HG03139 (cell line): Measurements from ENCODE around the gene CAPN3.
"Not testable (repeated sequence)": the region's sequence is repeated elsewhere in the genome, so short reads cannot be mapped to it uniquely, and the experiment has no call there.

Experiments
- ATAC-seq: cut with Tn5 transposase; IDR thresholded peaks from one replicate; pipeline ENCODE4 v1.9.1; 2021; ENCODE audit not compliant: unreplicated experiment

Gene CAPN3

DNA sequence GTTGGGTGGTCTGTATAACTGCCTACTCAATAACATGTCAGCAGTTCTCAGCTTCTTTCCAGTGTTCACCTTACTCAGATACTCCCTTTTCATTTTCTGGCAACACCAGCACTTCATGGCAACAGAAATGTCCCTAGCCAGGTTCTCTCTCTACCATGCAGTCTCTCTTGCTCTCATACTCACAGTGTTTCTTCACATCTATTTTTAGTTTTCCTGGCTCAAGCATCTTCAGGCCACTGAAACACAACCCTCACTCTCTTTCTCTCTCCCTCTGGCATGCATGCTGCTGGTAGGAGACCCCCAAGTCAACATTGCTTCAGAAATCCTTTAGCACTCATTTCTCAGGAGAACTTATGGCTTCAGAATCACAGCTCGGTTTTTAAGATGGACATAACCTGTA, at the start of gene CAPN3:
Gene CAPN3, plus strand, starts transcription at position 253 of the 400 bp plus-strand sequence. CDS start 305 bp downstream, outside the sequence.
- ATAC-seq, result no peak

DNA sequence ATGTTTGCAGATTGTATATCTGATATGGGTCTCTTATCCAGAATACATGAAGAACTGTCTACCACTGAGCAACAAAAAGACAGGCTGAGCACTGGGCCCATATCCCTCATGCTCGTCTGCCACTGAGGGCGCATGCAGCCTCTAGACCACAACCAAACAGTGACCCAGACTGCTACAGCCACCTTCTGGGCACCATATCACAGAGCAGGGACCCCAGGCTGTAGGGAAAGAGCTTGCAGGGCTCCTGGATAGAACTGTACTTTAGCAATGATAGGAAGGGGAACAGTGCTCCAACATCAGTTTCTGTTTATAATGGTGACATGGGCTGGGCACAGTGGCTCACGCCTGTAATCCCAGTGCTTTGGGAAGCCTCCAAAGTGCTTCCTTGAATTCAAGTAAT, 45.8 kb upstream of the CAPN3 start:
- no peak for ATAC-seq

DNA sequence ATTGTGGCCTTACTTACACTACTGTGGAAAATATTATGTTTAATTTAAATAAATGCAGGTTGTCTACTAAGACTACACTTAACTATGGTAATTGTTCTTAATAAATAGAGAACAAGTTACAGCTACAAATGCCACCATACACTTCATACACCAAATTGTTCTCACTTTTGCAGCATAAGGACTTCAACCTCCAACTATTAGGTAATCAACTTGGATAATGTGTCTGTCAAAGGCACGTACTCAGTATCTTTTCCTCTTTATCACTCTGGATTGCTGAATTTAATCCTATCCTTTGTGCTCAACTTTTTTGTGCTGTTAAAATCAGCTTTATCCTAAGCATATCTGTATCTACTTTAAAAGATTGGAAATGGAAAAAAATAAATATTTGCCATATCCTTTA, 44.5 kb upstream of the CAPN3 start:
- no peak for ATAC-seq

DNA sequence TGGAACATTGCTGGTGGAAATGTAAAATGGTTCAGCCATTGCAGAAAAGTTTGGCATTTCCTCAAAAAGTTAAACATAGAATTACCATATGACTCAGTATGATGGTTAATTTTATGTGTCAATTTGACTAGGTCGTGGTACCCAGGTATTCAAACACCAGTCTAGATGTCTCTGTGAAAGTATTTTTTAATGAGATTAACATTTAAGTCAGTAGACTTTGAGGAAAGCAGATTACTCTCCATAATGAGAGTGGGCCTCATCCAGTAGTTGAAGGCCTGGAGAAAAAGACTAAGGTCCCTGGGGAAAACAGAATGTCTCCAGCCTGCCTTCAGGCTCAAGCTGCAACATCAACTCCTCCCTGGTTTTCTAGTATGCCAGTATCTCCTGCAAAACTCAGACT, 43.8 kb upstream of the CAPN3 start:
- no peak for ATAC-seq

DNA sequence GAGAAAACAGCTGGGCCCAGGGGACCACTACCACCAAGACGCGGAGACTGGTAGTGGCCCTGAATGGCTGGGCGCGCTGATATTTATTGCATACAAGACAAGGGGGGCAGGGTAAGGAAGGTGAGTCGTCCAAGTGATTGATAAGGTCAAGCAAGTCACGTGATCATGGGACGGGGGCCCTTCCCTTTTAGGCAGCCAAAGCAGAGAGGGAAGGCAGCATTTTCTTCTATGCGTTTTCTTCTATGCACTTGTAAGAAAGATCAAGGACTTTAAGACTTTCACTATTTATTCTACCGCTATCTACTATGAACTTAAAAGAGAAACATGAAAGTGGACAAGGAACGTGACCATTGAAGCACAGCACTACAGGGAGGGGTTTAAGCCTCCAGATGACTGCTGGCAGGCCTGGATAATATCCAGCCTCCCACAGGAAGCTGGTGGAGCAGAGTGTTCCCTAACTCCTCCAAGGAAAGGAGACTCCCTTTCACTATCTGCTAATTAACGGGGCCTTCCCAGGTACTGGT, 43.0 kb upstream of the CAPN3 start:
- ATAC-seq, result not testable (repeated sequence)

DNA sequence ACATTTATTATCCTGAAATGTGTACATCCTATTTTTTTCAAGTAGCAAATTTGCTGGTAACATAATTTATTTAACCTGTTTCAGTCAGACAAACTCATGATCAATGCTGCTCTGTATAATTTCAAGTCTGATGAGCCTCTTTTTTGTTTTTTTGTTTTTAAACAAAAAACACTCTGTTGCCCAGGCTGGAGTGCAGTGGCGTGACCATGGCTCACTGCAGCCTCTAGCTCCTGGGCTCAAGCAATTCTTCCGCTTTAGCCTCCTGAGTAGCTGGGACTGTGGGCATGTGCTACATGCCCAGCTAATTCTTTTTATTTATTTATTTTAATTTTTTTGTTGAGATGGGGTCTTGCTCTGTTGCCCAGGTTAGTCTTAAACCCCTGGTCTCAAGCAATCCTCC, 40.1 kb upstream of the CAPN3 start:
- no peak for ATAC-seq

DNA sequence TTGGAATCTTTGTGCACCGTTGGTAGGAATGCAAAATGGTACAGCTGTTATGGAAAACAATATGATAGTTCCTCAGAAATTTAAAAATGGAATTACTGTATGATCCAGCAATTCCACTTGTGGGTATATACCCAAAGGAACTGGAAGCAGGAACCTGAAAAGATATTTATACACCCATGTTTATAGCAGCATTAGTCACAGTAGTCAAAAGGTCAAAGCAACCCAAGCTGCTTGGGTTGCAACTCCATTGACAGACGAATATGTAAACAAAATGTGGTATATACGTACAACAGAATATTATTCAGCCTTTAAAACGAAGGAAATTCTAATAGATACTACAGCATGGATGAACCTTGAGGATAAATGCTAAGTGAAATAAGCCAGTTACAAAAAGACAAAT, 35.0 kb upstream of the CAPN3 start:
- no peak for ATAC-seq

DNA sequence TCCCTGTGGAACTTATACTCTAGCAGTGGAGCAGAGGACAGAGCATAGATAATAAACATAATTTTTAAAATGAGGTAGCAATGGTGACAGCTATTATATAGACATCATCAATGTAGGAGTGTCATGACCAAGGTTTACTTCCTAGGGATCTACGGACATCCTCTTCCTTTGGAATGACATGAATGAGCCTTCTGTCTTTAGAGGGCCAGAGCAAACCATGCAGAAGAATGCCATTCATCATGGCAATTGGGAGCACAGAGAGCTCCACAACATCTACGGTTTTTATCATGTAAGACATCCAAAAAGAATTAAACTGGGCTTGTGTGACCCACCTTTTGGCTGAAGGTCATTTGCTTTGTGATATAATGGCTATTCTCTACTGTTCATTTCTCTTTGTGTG, 30.1 kb upstream of the CAPN3 start:
- ATAC-seq, result no peak

DNA sequence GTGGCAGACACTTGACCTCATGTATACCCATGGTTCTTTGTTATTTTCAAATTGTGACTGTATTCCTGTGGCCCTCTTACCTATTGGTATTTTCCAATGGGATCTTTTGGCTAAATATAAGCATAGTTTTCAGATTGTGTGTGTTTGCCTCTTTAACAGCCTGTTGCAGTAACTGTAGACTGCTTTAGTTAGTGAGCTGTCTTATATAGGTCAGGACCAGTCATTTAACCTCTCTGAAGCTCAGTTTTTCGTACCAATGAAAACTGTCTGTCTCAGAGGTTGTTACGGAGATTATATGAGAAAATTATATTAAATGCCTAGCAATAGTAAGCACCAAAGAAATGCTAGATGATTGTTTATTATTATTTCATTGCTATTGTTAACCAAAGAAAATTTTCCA, 29.3 kb upstream of the CAPN3 start:
- no peak for ATAC-seq

DNA sequence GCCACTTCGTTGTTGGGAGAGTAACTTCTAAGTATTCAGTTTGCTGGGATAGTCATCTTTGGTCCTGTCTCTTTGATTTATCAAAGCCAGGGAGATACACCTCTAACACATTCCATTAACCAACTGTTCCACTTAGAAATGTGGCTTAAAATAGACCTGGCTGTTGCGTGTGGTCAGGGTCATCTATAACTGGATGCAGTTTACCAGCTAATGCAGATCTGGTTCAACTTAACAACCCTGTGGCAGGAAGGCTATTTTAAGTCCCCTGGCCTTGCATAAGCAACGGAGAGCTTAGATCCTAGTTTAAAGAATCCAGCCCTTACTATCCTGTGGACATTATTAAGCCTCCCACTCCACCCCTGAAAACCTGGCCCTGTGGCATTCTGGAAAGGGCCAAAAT, 28.1 kb upstream of the CAPN3 start:
- no peak for ATAC-seq

DNA sequence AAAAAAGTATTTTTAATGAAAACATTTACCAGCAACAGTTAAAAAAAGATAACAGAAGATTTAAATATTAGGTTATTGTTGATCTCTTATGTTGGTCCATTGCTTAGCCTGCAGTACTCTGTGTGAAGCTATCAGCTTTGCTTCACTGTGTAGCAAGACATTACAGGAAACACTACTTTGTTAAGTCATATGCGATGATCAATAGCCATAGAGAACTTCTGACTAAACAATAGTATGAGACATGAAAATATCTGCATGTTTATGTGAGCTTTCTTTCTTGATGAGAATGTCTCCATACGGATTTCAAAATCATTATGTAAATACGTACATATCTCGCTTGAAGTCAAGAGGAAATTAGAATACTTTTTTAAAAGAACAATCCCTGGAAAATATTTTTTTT, 27.0 kb upstream of the CAPN3 start:
- ATAC-seq, result no peak

DNA sequence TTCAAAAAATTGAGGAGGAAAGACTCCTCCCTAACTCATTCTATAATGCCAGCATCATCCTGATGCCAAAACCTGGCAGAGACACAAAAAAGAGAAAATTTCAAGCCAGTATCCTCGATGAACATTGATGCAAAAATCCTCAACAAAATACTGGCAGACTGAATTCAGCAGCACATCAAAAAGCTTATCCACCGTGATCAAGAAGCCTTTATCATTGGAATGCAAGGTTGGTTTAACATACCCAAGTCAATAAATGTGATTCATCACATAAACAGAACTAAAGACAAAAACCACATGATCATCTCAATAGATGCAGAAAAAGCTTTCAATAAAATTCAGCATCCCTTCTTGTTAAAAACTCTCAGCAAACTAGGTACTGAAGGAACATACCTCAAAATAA, 24.2 kb upstream of the CAPN3 start:
- no peak for ATAC-seq

DNA sequence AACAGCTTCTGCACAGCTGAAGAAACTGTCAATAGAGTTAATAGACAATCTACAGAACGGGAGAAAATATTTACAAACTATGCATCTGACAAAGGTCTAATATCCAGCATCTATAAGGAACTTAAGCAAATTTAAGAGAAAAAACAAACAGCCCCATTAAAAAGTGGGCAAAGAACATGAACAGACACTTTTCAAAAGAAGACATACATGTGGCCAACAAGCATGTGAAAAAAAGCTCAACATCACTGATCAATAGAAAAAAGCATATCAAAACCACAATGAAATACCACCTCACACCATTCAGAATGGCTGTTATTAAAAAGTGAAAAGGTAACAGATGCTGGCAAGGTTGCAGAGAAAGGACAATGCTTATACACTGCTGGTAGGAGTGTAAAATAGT, 22.7 kb upstream of the CAPN3 start:
- ATAC-seq, result not testable (repeated sequence)

DNA sequence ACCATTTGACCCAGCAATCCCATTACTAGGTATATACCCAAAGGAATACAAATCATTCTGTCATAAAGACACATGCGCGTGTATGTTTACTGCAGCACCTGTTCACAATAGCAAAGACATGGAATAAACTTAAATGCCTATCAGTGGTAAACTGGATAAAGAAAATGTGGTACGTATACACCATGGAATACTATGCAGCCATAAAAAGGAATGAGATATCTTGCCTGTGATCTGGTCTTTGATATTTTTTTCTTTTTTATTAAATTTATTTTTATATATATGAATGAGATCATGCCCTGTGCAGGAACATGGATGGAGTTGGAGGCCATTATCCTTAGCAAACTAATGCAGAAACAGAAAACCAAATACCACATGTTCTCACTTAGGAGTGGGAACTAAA, 22.2 kb upstream of the CAPN3 start:
- not testable (repeated sequence) for ATAC-seq

DNA sequence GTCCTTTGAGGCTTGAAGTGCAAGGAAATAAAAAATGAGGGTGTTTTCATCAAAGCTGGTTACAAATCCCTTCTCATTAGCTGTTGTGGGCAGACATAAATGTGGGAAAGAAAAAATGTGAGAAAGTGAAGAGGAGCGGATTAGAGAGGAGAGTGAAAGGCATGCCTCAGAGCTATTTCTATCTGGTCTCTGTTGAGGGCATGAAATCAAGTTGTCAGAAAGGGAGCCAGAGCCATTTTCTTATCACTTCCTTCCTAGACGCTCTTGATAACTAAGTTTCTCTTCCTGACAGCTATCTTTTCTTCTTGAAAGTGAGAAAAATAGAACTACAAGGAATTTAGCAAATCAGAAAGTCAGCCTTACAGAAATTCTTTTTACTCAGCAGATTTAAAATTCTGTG, 20.8 kb upstream of the CAPN3 start:
- ATAC-seq, result no peak

DNA sequence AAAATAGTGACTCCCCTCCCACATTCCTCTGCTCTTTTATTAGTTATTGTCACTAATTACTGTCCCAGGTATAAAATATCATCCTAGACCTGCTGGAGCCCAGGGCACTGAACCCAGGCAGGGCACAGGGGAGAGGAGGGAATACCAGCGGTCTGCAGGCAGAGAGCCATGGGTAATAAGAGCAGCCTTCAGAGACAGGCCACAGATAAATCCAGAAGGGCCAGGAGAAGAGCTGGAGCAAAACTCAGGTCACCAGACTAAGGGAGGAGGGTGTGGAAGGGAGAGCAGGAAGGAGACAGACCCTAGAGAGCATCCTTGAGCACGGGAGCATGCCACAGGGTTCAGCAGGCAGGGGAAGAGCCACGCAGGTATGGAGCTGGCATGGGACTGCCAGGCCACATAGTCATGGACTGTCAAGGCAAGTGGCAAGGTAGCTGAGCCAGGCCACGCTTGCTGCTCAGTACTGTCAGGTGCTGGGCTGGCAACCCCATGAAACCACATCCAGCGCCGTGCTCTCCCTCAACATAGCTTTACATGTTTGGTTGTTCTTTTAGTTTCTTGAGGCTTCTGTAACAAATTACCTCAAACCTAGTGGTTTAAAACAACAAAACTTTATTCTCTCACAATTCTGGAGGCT, 15.6 kb upstream of the CAPN3 start:
- ATAC-seq, result no peak

DNA sequence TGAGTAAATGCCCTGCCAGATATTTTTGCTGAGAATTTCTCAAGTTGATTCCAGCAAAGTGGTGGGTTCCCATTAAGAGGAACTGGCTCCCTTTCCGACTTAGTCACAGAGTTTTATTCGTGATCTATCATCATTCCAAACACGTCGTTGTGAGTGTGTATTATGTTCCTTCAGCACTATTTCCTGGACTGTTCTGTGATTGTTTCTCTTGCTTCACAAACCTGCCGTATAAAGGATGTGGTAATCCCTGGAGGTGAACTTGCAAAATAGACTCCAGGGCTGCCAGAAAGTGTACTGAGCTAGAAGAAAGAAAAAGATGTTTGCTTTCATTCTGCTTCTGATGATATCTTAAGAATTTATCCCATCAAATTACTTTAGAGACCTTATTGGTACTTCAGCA, 14.5 kb upstream of the CAPN3 start:
- no peak for ATAC-seq

DNA sequence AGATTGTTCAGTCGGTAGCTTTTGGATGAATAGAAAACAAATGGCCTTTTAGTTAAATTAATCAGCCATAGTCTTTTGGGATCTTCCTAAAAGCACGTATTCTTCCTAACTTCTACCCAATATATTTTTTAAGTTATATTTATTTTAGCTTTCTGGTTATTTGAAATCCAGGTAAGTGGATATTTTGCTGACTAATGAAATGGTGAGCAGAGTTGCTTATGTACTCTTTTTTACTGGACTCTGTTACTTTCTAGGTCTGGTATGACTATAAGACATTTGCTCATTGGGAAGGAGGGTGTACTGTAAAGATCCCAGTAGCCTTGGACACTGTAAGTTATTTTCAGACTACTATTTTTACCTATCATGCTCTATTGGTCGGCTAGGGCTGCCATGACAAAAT, 13.8 kb upstream of the CAPN3 start:
- ATAC-seq, result no peak

DNA sequence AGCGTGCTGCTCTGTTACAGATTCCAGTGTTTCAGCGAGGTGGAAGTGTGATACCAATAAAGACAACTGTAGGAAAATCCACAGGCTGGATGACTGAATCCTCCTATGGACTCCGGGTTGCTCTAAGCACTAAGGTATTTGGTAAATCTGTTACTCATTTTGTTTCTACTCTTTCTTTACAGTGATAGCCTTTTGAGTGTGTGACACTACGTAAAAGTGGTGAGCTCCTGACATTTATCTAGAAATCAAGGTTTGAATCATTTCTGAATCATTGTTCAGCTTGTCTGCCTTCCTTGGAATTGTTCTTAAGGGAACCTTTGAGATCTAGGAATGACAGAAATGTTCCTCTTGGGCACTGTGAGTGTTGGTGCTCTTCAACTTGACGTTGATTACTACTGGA, 11.2 kb upstream of the CAPN3 start:
- ATAC-seq, result no peak

DNA sequence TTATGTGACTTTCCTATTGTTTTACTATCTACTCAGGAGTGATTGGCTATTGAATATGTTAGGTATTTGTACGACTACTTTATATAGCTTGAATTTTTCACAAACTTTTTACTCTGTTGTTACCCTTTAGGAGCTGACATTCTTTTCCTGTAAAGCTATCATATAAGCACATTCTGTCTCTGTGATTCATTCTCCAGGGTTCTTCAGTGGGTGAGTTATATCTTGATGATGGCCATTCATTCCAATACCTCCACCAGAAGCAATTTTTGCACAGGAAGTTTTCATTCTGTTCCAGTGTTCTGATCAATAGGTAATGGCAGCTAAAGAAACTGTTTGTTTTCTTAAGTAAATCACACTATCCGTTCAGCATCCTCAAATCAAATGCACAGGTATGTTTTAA, 10.1 kb upstream of the CAPN3 start:
- no peak for ATAC-seq

DNA sequence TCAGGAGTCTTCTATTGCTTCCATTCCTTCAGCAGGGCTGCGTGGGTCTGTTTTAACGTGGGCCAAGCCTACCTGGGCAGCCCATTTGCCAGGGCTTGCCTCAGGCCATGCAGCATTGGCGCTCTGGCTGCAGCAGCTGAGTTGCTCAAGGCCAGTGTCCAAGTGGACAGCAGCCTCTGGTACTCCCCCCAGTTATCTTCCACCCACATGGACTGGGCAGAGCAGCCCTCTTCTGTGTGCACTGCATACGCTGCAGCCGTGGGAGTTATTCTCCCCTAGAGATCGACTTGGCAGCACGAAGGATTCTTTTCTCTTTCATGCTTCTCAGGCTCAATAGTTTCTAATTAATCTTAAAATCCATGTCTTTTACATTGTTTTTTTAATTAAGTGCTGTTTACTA, 6.9 kb upstream of the CAPN3 start:
- ATAC-seq, result no peak

DNA sequence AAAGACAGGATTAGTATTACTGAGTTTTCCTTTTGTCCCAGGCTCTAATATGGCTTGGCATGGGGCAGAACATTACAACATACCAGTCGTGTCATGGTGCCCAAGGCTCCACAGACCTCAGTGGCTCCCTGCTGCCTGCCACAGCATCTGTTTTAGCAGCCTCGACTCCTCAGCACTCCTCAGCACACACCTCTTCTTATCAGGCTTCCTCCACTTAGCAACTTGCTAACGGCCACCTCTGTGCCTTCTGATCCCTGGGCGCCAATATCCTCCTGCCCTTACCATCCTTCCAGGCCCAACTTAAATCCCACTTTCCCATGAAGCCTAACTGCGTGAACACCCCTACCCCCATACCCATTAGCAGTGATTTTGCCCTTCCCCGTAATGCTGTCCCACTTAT, 6.2 kb upstream of the CAPN3 start:
- ATAC-seq, result no peak

DNA sequence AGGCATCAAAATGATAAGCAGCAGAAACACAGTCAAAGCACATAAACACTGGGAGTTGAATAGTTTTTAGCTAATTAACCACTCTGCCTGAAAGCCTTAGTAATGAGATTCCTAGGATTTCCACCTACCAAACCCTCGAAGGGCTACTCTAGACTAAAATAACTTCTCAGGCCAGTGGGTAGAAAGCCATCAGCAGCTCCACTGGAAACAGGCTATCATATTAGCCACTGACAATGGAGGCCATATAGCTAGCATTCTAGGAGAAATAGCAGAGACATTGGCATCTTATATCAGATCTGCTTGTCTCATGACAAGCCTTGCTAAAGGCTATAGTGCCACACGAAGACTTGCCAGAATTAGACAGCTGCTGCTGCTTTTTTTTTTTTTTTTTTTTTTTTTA, 4.5 kb upstream of the CAPN3 start:
- ATAC-seq, result no peak
